Stomach smooth muscle (tissue), 2 donors: ENCODE measurements around the gene VDAC1.

ENCODE experiments used
- H3K27ac ChIP-seq: one replicate; pipeline ENCODE4 v1.7.0; 2013; ENCODE audit warnings: mild to moderate bottlenecking, low read length, inconsistent platforms
- H3K27me3 ChIP-seq, 2 donors: one replicate each; pipeline ENCODE4 v1.7.0; 2013; ENCODE audit warnings: low read length in 2 of 2; ENCODE audit not compliant: insufficient read depth in 2 of 2, control insufficient read depth in 1 of 2
- H3K36me3 ChIP-seq, 2 donors: one replicate each; pipeline ENCODE4 v1.7.0; 2013; ENCODE audit warnings: low read length in 2 of 2; ENCODE audit not compliant: control insufficient read depth in 2 of 2, insufficient read depth in 2 of 2
- H3K4me1 ChIP-seq: one replicate; pipeline ENCODE4 v1.7.0; 2013; ENCODE audit warnings: low read length; ENCODE audit not compliant: control insufficient read depth, insufficient read depth
- H3K4me3 ChIP-seq, 2 donors: one replicate each; pipeline ENCODE4 v1.7.0; 2013; ENCODE audit warnings: low read length in 2 of 2
- H3K9ac ChIP-seq, 2 donors: one replicate each; pipeline ENCODE4 v1.7.0; 2013; ENCODE audit warnings: low read length in 2 of 2, mild to moderate bottlenecking in 1 of 2
- H3K9me3 ChIP-seq, 2 donors: one replicate each; pipeline ENCODE4 v1.7.0; 2013; ENCODE audit warnings: low read length in 2 of 2; ENCODE audit not compliant: control insufficient read depth in 2 of 2
- donor health status: healthy.
- donor health status: Pancreatic carcinoma.

Gene VDAC1

GRCh38 chr5:133950821-133951612, 53.8 kb downstream of the VDAC1 start:
- H3K36me3 ChIP-seq = peaks cover 5 to 6% of the 10 kb centered on the region in 2 donors
- H3K9ac ChIP-seq = no peak overlapping the region
- H3K27ac ChIP-seq = no peak overlapping the region
- H3K9me3 ChIP-seq = no peaks in the 10 kb centered on the region
- H3K4me1 ChIP-seq = peaks cover 22% of the 10 kb centered on the region
- H3K27me3 ChIP-seq = no peaks in the 10 kb centered on the region
- H3K4me3 ChIP-seq = no peak overlapping the region

- Histone ChIP-seq H3K4me1 (peaks cover 20% of the 10 kb centered on the region), H3K9ac (no peak overlapping the region), H3K9me3 (no peaks in the 10 kb centered on the region), H3K36me3 (no peaks in the 10 kb centered on the region), H3K27ac (no peak overlapping the region), H3K4me3 (no peak overlapping the region), H3K27me3 (no peaks in the 10 kb centered on the region)
These were observed 56.1 kb downstream of the VDAC1 start for GRCh38 chr5:133948721-133949120.

- Histone ChIP-seq H3K4me3 (no peak overlapping the region), H3K9ac (no peak overlapping the region), H3K4me1 (peaks cover 14% of the 10 kb centered on the region), H3K9me3 (no peaks in the 10 kb centered on the region), H3K27ac (no peak overlapping the region), H3K36me3 (no peaks in the 10 kb centered on the region), H3K27me3 (no peaks in the 10 kb centered on the region)
These were observed 57.3 kb downstream of the VDAC1 start for GRCh38 chr5:133947431-133947841.

DNA sequence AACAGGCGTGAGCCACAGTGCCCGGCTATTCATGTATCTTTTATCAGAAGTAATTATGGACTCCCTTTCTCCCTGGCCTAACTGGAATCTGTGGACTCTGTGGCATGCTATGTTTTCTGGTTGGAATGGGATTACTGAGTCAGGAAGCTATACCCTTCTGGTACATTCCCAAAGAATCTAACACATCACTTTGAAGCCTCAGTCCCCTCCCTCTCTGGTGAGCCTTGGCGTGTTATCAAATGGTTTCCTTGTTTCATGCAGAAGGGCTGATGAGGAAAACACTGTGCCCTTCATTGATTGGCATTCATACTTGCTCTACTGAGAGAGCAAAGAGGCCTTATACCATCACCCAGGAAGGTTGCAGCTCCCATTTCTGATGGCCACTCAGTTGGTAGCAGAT, 59.2 kb downstream of the VDAC1 start:
- Histone ChIP-seq H3K27ac (no peak overlapping the region), H3K9ac (no peak overlapping the region), H3K4me3 (no peak overlapping the region), H3K9me3 (no peaks in the 10 kb centered on the region), H3K36me3 (no peaks in the 10 kb centered on the region), H3K4me1 (peaks cover 10% of the 10 kb centered on the region), H3K27me3 (no peaks in the 10 kb centered on the region)

GRCh38 chr5:133944263-133945185, 60.3 kb downstream of the VDAC1 start:
- Histone ChIP-seq H3K36me3 (no peaks in the 10 kb centered on the region), H3K4me1 (peaks cover 10% of the 10 kb centered on the region), H3K4me3 (no peak overlapping the region), H3K27me3 (no peaks in the 10 kb centered on the region), H3K9me3 (no peaks in the 10 kb centered on the region), H3K27ac (no peak overlapping the region), H3K9ac (no peak overlapping the region)

GRCh38 chr5:133943475-133943817, 61.3 kb downstream of the VDAC1 start:
- Histone ChIP-seq H3K9ac (no peak overlapping the region), H3K27me3 (no peaks in the 10 kb centered on the region), H3K9me3 (no peaks in the 10 kb centered on the region), H3K36me3 (no peaks in the 10 kb centered on the region), H3K4me1 (peaks cover 10% of the 10 kb centered on the region), H3K4me3 (no peak overlapping the region), H3K27ac (no peak overlapping the region)

DNA sequence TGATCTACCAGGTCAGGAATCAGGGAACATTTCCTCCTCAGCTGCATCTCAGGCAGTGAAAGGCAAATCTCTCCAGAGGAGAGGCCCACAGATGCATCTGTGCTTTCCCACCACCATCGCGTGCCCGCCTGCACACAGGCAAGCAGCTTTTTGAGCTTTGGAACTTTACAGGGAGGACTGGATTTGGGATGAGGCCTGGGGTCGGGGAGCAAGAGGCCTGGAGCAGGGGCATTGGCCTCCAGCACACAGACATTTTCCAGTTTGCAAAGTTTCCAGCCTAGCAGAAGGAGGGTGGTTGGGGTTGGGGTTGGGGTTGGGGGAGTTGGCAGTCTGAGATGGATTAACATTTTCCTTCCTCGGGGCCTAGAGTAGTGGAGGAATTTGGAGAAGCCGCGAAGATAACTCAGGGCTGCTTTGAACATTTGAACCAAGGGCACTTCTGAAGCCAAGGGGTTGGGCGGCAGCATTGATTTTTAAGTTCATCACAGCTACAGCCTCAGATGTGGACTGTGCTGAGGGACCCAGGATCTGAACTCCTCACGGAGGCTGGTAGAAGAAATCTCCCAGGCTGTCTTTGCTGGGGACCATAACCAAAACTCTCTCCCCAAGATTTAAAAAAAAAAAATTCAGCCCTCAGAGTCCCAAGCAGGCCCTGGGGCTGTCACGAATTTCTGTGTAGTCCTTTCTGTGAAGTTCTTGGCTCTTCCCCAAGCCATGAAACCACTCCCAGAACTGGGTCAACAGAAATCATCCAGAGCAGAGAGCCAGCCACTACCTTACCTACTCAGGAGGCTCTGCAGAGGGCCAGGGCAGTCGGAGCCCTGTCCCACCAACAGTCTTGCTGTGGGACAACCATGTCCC, 61.9 kb downstream of the VDAC1 start:
- Histone ChIP-seq H3K27me3 (no peaks in the 10 kb centered on the region), H3K9me3 (no peaks in the 10 kb centered on the region), H3K36me3 (no peaks in the 10 kb centered on the region), H3K4me1 (peaks cover 8% of the 10 kb centered on the region), H3K4me3 (no peak overlapping the region), H3K27ac (no peak overlapping the region), H3K9ac (no peak overlapping the region)

DNA sequence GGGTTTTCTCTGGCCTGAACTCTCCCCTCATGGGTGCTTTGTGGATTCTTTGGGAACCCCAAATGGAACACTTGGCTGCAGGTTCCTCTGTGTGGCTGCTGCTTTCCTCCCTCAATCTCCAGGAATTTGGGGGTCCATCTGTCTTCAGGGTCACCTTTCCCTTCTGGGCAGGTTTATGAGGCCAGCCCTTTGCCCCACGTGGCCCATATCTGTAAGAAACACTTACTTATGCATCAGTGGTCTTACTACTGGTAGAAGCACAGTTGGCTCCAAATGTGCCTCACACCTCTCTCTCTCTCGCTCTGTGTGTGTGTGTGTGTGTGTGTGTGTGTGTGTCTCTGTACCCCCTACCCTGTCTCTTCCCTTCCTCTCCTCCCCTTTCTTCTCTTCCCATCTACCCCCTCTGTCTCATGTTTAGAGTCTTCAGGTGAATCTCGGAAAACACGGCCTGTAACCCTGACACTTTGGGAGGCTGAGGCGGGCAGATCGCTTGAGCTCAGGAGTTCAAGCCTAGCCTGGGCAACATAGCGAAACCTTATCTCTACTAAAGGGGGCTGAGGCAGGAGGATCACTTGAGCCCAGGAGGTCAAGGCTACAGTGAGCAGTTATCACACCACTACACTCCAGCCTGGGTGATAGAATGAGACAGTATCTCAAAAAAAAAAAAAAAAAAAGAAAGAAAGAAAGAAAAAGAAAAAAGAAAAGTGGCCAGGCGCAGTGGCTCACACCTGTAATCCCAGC, 63.1 kb downstream of the VDAC1 start:
- Histone ChIP-seq H3K9ac (no peak overlapping the region), H3K9me3 (no peaks in the 10 kb centered on the region), H3K4me1 (peaks cover 3% of the 10 kb centered on the region), H3K27me3 (no peaks in the 10 kb centered on the region), H3K4me3 (no peak overlapping the region), H3K27ac (no peak overlapping the region), H3K36me3 (no peaks in the 10 kb centered on the region)

DNA sequence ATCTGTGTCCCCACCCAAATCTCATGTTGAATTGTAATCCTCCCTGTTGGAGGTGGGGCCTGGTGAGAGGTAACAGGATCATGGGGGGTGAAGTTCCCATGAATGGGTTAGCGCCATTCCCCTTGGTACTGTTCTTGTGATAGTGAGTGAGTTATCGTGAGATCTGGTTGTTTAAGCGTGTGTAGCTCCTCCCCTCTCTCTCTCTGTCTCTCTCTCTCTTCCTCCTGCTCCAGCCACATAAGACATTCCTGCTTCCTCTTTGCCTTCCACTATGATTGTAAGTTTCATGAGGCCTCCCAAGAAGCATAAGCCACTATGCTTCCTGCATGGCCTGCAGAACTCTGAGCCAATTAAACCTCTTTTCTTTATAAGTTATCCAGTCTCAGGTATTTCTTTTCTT, 65.1 kb downstream of the VDAC1 start:
- Histone ChIP-seq H3K4me3 (no peak overlapping the region), H3K4me1 (peaks cover 3% of the 10 kb centered on the region), H3K9me3 (no peaks in the 10 kb centered on the region), H3K36me3 (no peaks in the 10 kb centered on the region), H3K9ac (no peak overlapping the region), H3K27me3 (no peaks in the 10 kb centered on the region), H3K27ac (no peak overlapping the region)

DNA sequence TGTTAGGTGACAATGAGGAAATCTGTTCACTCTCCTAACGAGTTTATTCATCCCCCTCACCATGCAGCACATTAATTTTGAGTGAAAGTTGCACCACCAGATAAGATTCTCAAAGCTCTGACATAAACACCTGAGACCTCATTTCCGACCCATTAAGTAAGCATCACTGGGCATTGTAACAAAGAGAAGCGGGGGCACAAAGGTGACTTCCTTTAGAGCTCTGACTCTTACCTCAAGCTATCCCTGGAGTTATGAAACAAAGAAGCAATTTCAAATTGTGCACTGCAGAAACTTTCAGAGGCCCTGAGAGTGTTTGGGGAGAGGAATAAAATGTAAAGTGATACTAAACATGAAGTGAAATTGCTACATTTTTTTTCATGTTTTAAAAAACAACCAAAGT, 65.8 kb downstream of the VDAC1 start:
- H3K9ac ChIP-seq = no peak overlapping the region
- no peak overlapping the region for H3K27ac ChIP-seq
- peaks cover 6% of the 10 kb centered on the region for H3K4me1 ChIP-seq
- H3K4me3 ChIP-seq = no peak overlapping the region
- no peaks in the 10 kb centered on the region for H3K9me3 ChIP-seq
- no peaks in the 10 kb centered on the region for H3K27me3 ChIP-seq
- H3K36me3 ChIP-seq = no peaks in the 10 kb centered on the region
